ENCODE data around the gene SUPT4H1. TPM values are rescaled to one million over a fixed set of nuclear protein-coding genes. Genes with fewer than 3 reads are reported as not detected.

Gene SUPT4H1
- total and polyA plus RNA-seq, 2 of the 4 experiments (the other 2 are of a cell fraction) = 51.6 to 129 TPM

DNA sequence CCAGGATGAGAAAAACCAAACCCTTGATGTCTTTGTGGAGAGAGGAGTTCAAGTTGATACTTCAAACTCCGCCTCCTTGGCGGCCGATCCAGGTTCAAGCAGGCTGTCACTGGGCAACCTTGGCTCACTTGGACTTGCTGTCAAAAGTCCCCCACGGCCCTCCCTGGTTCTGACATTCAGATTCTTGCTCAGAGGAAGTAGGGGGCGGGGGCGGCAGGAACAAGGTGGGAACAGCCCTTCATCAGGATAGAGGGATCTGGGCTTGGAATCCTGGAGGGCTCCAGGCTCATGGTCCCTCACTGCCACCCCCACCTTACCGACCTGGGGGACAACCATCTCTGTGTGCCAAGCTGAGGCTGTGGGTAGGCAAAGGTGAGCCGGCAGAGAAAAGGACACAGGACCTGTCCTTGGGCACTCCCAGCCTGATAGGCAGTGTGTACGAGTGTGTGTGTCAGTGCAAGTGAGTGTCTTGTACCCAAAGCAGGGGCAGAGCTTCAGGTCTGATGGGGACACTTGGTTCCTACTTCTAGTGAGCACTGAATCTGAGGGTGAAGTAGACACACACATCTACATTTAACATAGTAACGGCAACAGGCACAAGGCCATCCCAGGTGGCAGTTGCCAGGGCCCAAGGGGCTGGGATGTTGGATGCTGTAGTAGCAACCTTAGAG, 16.8 kb downstream of the SUPT4H1 start (continued):
- TF ChIP-seq, protein P1, sequence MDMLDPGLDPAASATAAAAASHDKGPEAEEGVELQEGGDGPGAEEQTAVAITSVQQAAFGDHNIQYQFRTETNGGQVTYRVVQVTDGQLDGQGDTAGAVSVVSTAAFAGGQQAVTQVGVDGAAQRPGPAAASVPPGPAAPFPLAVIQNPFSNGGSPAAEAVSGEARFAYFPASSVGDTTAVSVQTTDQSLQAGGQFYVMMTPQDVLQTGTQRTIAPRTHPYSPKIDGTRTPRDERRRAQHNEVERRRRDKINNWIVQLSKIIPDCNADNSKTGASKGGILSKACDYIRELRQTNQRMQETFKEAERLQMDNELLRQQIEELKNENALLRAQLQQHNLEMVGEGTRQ (IDR thresholded peaks at IDR 0.05; ENCODE audit: low read depth, low read length) = no peak
- TF ChIP-seq NFE2L2 (IDR thresholded peaks at IDR 0.05; ENCODE audit: low read depth, low read length) (no peak), MXI1 (IDR thresholded peaks at IDR 0.05; ENCODE audit: borderline replicate concordance, low read depth, low read length) (no peak)

GRCh38 chr17:58334661-58335060, 17.3 kb downstream of the SUPT4H1 start:
- H4K91ac ChIP-seq (ENCODE audit: insufficient read depth, low read depth, low read length) = peak overlapping the region; percentile 31; the same call in 1 of the 2 replicates
- no TSS peak for BruUV-seq (replicated peaks)
- no peak overlapping the region for H2BK120ac ChIP-seq (ENCODE audit: low read depth, low read length)
- ChIA-PET POLR2A (ENCODE audit: unreplicated experiment) (no interaction called here), CTCF (no interaction called here)
- no peak overlapping the region for H3K4me2 ChIP-seq (ENCODE audit: low read depth, low read length)
- no peak overlapping the region for H2AFZ ChIP-seq (replicated peaks; ENCODE audit: low read length, poor library complexity)
- peaks cover 34% of the 10 kb centered on the region for H3K9me1 ChIP-seq (ENCODE audit: insufficient read depth, low read length)
- no peak overlapping the region for H2BK5ac ChIP-seq (ENCODE audit: low read depth, low read length, poor library complexity, severe bottlenecking)
- H3K4me3 ChIP-seq (ENCODE audit: insufficient read depth, low read depth, low read length) = no peak overlapping the region
- dilution Hi-C loops (cut with HindIII; ENCODE audit: low sequenced_read_pairs, unreplicated experiment) (no loop called here), intact Hi-C loops (cut with micrococcal nuclease) (no loop called here), in situ Hi-C loops (cut with MboI; ENCODE audit: low sequenced_read_pairs) (loop anchor here (25.0 kb wide), 1 partner anchor 472 kb away; the partner anchor contains the start of gene MRPS23)
- H4K20me1 ChIP-seq (ENCODE audit: insufficient read depth, low read length) = no peaks in the 10 kb centered on the region
- H2BK15ac ChIP-seq (ENCODE audit: low read depth, low read length) = no peak overlapping the region
- peaks cover 7 to 18% of the 10 kb centered on the region in 2 experiments for H3K79me1 ChIP-seq (ENCODE audit: low read depth in 1 of 2, low read length in 2 of 2)
- ATAC-seq (ENCODE audit: low read depth) (no peak), DNase-seq (no peak)
- no peak overlapping the region for H3K18ac ChIP-seq (ENCODE audit: low read depth, low read length)
- no peaks in the 10 kb centered on the region for H3K9me3 ChIP-seq (ENCODE audit: control insufficient read depth, insufficient read depth, low read length)
- peaks cover 34% of the 10 kb centered on the region for H3K4me1 ChIP-seq (ENCODE audit: control insufficient read depth, insufficient read depth, low read length)
- no peak overlapping the region for H2AK9ac ChIP-seq (replicated peaks; ENCODE audit: low read depth, low read length, poor library complexity)
- no peaks in the 10 kb centered on the region for H3K27me3 ChIP-seq (ENCODE audit: control insufficient read depth, insufficient read depth, low read length)
- H3K56ac ChIP-seq (ENCODE audit: extremely low read depth, insufficient read depth, low read length) = no peak overlapping the region
- no peak overlapping the region for H2AK5ac ChIP-seq (ENCODE audit: low read depth, low read length)
- H3K4ac ChIP-seq (ENCODE audit: low read depth, low read length) = no peak overlapping the region
- TF ChIP-seq RAD21 (IDR thresholded peaks at IDR 0.05; ENCODE audit: low read length) = no peak
- no peak overlapping the region for H2BK20ac ChIP-seq (ENCODE audit: low read depth, low read length)
- no peak overlapping the region for H4K8ac ChIP-seq (ENCODE audit: low read depth in 2 of 2, low read length in 2 of 2)
- WGBS, 2 experiments (ENCODE audit: extremely low coverage in 2 of 2, insufficient read length in 1 of 2) = 80% methylated on average over 1 of the region's 9 CpGs; no CpG with 5 or more reads in 1 of the 2 experiments
- H3K14ac ChIP-seq (replicated peaks; ENCODE audit: low read depth, low read length) = no peak overlapping the region
- no peak overlapping the region for H4K5ac ChIP-seq (ENCODE audit: low read depth, low read length)
- H3K9ac ChIP-seq (ENCODE audit: low read depth, low read length) = no peak overlapping the region
- no peak overlapping the region for H3K27ac ChIP-seq (ENCODE audit: insufficient read depth, low read length)
- H3K23ac ChIP-seq (ENCODE audit: low read depth, low read length) = no peak overlapping the region
- no peaks in the 10 kb centered on the region for H3K36me3 ChIP-seq (ENCODE audit: control insufficient read depth, insufficient read depth, low read length)

Measured in IMR-90 (cell line).